SK-N-SH (cell line): ENCODE results near the gene CRYBG1. TPM values are rescaled to one million over a fixed set of nuclear protein-coding genes. Genes with fewer than 3 reads are reported as not detected.

Experiments
- CTCF ChIA-PET: fragments of 300-600, 350-600 bp; formaldehyde crosslinking; extraction: SDS; loops from one replicate; lab custom pipeline; 2021; lab: Yijun Ruan, JAX
- POLR2A ChIA-PET: fragments of 350-600 bp; sonication (Branson Sonifier 250); formaldehyde crosslinking; extraction: SDS; loops from one replicate; lab custom pipeline; 2020; ENCODE audit warnings: antibody characterized with exemption, inconsistent platforms; lab: Yijun Ruan, JAX
- DNase-seq: peaks from one replicate; pipeline ENCODE4 v3.0.0; 2012
- H2AFZ ChIP-seq: fragments of 200-600 bp; sonication (generic); 2 replicates; pipeline ENCODE4 v1.8.1; 2016; ENCODE audit warnings: antibody characterized with exemption, mild to moderate bottlenecking, low read depth
- H3F3A ChIP-seq: fragments of 200-600 bp; sonication (generic); replicated peaks from 2 replicates; pipeline ENCODE3; 2016; ENCODE audit warnings: antibody characterized with exemption, mild to moderate bottlenecking; ENCODE audit not compliant: insufficient read depth
- H3K27ac ChIP-seq, 2 experiments: fragments of 200-500 bp in 1 of 2; fragments of 200-600 bp in 1 of 2; sonication (Bioruptor generic) in 1 of 2; sonication (generic), shearing (Covaris generic) in 1 of 2; 2 replicates each; pipeline versions ENCODE4 v1.5.1 to v1.6.1; 2014 to 2016; ENCODE audit warnings: low read depth in 2 of 2, inconsistent platforms in 1 of 2, low read length in 1 of 2, mild to moderate bottlenecking in 1 of 2, mixed read lengths in 1 of 2
- H3K27me3 ChIP-seq: fragments of 200-600 bp; sonication (generic), shearing (Covaris generic); 2 replicates; pipeline ENCODE4 v1.6.1; 2016; ENCODE audit warnings: mixed run types; ENCODE audit not compliant: insufficient read depth
- H3K36me3 ChIP-seq, 2 experiments: fragments of 200-500 bp in 1 of 2; fragments of 200-600 bp in 1 of 2; sonication (Bioruptor generic) in 1 of 2; sonication (generic) in 1 of 2; replicated peaks in 1 of 2; 2 replicates each; pipeline versions ENCODE3 to v1.5.1; 2014 to 2016; ENCODE audit warnings: low read length in 1 of 2, mild to moderate bottlenecking in 1 of 2; ENCODE audit not compliant: insufficient read depth in 2 of 2, control insufficient read depth in 1 of 2
- H3K4me1 ChIP-seq, 2 experiments: fragments of 200-500 bp in 1 of 2; fragments of 200-600 bp in 1 of 2; sonication (Bioruptor generic) in 1 of 2; sonication (generic), shearing (Covaris generic) in 1 of 2; 2 replicates each; pipeline versions ENCODE4 v1.5.1 to v1.6.1; 2014 to 2016; ENCODE audit warnings: low read depth in 1 of 2, low read length in 1 of 2, mixed run types in 1 of 2; ENCODE audit not compliant: insufficient read depth in 2 of 2, control insufficient read depth in 1 of 2
- H3K4me2 ChIP-seq: fragments of 200-600 bp; sonication (generic), shearing (Covaris generic); 2 replicates; pipeline ENCODE4 v1.6.1; 2017; ENCODE audit warnings: mixed run types
- H3K4me3 ChIP-seq, 2 experiments: fragments of 200-500 bp in 1 of 2; fragments of 200-600 bp in 1 of 2; sonication (Bioruptor generic) in 1 of 2; sonication (generic), shearing (Covaris generic) in 1 of 2; 2 replicates each; pipeline versions ENCODE4 v1.5.1 to v1.8.1; 2014 to 2016; ENCODE audit warnings: low read depth in 2 of 2, inconsistent platforms in 1 of 2, low read length in 1 of 2, mild to moderate bottlenecking in 1 of 2, mixed read lengths in 1 of 2, moderate library complexity in 1 of 2
- H3K79me2 ChIP-seq: fragments of 200-600 bp; sonication (generic); 2 replicates; pipeline ENCODE4 v1.8.1; 2017; ENCODE audit warnings: mild to moderate bottlenecking; ENCODE audit not compliant: insufficient read depth
- H3K9ac ChIP-seq: fragments of 200-600 bp; sonication (generic); 2 replicates; pipeline ENCODE4 v1.6.1; 2017; ENCODE audit warnings: mixed run types
- H3K9me2 ChIP-seq: fragments of 200-600 bp; sonication (generic); 2 replicates; pipeline ENCODE4 v1.6.1; 2017; ENCODE audit warnings: mixed run types
- H3K9me3 ChIP-seq: fragments of 200-600 bp; sonication (generic); 2 replicates; pipeline ENCODE4 v1.6.1; 2017; ENCODE audit warnings: mixed run types, mild to moderate bottlenecking, moderate library complexity
- H4K20me1 ChIP-seq: fragments of 200-600 bp; sonication (generic); 2 replicates; pipeline ENCODE4 v1.6.1; 2017; ENCODE audit warnings: mild to moderate bottlenecking, mixed run types; ENCODE audit not compliant: insufficient read depth
- EP300 ChIP-seq, 2 experiments: IDR thresholded peaks; 2 replicates each; pipeline versions ENCODE4 v1.4.0 to v1.6.1; 2012; ENCODE audit warnings: borderline replicate concordance in 1 of 2, low read depth in 1 of 2, low read length in 1 of 2
- FOSL2 ChIP-seq: IDR thresholded peaks from 2 replicates; pipeline ENCODE4 v1.4.0; 2012; ENCODE audit warnings: low read depth, mild to moderate bottlenecking, moderate library complexity, borderline replicate concordance
- FOXJ3 ChIP-seq: sonication (generic); formaldehyde crosslinking; IDR thresholded peaks from 2 replicates; pipeline ENCODE4 v1.5.1; 2020; ENCODE audit warnings: mild to moderate bottlenecking, missing genetic modification reagents
- FOXM1 ChIP-seq: IDR thresholded peaks from 2 replicates; pipeline ENCODE4 v1.4.0; 2012; ENCODE audit warnings: low read depth, mild to moderate bottlenecking
- MXI1 ChIP-seq: IDR thresholded peaks from 2 replicates; pipeline ENCODE4 v1.6.1; 2012; ENCODE audit warnings: mild to moderate bottlenecking, low read depth, low read length, improper control_type of control experiment
- NFIC ChIP-seq: IDR thresholded peaks from 2 replicates; pipeline ENCODE4 v1.4.0; 2012; ENCODE audit warnings: borderline replicate concordance
- RAD21 ChIP-seq: IDR thresholded peaks from 2 replicates; pipeline ENCODE4 v1.6.1; 2012; ENCODE audit warnings: mild to moderate bottlenecking, low read length
- RFX5 ChIP-seq: IDR thresholded peaks from 2 replicates; pipeline ENCODE4 v1.6.1; 2012; ENCODE audit warnings: mild to moderate bottlenecking, improper control_type of control experiment, low read length
- RXRA ChIP-seq: IDR thresholded peaks from 2 replicates; pipeline ENCODE4 v1.4.0; 2012; ENCODE audit warnings: low read depth, mild to moderate bottlenecking, borderline replicate concordance
- SMC3 ChIP-seq: IDR thresholded peaks from 2 replicates; pipeline ENCODE4 v1.6.1; 2012; ENCODE audit warnings: low read depth, low read length, improper control_type of control experiment
- USF1 ChIP-seq: IDR thresholded peaks from 2 replicates; pipeline ENCODE4 v1.4.0; 2012; ENCODE audit warnings: low read depth, borderline replicate concordance
- WGBS: methylation state at CpG from one replicate; pipeline ENCODE4 v1.1.6; 2017; ENCODE audit warnings: low lambda C conversion rate; 5-methylcytosine and 5-hydroxymethylcytosine counted together
- polyA plus RNA-seq, 3 experiments: library from polyadenylated mRNA; depleted of rRNA; stranded (reverse); fragments of >200 nt; gene quantifications; 2 replicates each; pipeline ENCODE4 v1.2.3, GENCODE V29; 2012

CRYBG1 gene
- polyA plus RNA-seq, 1 of the 3 experiments (the other 2 are of a cell fraction): 13.8 TPM

- POLR2A ChIA-PET: no interaction called here
- no peaks in the 10 kb centered on the region for H3K36me3 ChIP-seq
- 58% methylated on average over 6 of the region's 6 CpGs for WGBS
- TF ChIP-seq FOXJ3 (CRISPR knock-in tag) (0 out of 2 replicates have a peak, but pooled peaks have one; percentile 17), RAD21 (no peak), NFIC (peak; percentile 32; the same call in 1 of the 2 replicates)
- no peak overlapping the region for H3K4me2 ChIP-seq
- no peaks in the 10 kb centered on the region for H3K9me2 ChIP-seq
- peaks cover 7% of the 10 kb centered on the region for H3F3A ChIP-seq
- no peaks in the 10 kb centered on the region for H3K79me2 ChIP-seq
- DNase-seq: peak; percentile 71
- no peak overlapping the region for H3K27ac ChIP-seq
- H3K9ac ChIP-seq: no peak overlapping the region
- H2AFZ ChIP-seq: no peak overlapping the region
- peaks cover 0 to 12% of the 10 kb centered on the region in 2 experiments; a peak in 1 of 4 replicates for H3K4me1 ChIP-seq
- no peaks in the 10 kb centered on the region for H4K20me1 ChIP-seq
- H3K27me3 ChIP-seq: no peaks in the 10 kb centered on the region
- no peak overlapping the region for H3K4me3 ChIP-seq
- no peaks in the 10 kb centered on the region for H3K9me3 ChIP-seq
- CTCF ChIA-PET: interaction anchor here (0.9 to 2.0 kb wide), 5 partner anchors 18 to 138 kb away, joined by 3 to 8 read pairs (median 3); partner anchors contain the start of gene CRYBG1
These were observed 117.3 kb downstream of the CRYBG1 start for GRCh38 chr6:106477790-106478189.

- Histone ChIP-seq H3K9ac (no peak overlapping the region), H3K9me2 (no peaks in the 10 kb centered on the region), H3K9me3 (no peaks in the 10 kb centered on the region), H3K4me2 (no peak overlapping the region), H3K27me3 (no peaks in the 10 kb centered on the region), H3K4me1 (0 out of 4 replicates have a peak, but pooled peaks cover 0 to 4% of the 10 kb centered on the region in 2 experiments)
- POLR2A ChIA-PET: no interaction called here
- TF ChIP-seq NFIC (no peak), SMC3 (no peak), EP300 (IDR thresholded peaks at IDR 0.05; ENCODE audit: borderline replicate concordance in 1 of 2, low read depth in 1 of 2, low read length in 1 of 2) (no peak), FOXJ3 (CRISPR knock-in tag) (no peak), MXI1 (no peak), RAD21 (no peak), RFX5 (no peak), RXRA (no peak), FOXM1 (no peak), FOSL2 (no peak), USF1 (no peak)
- TF ChIP-seq, all 33 proteins: peak for 0
- Histone ChIP-seq H2AFZ (no peak overlapping the region), H4K20me1 (no peaks in the 10 kb centered on the region), H3K27ac (no peak overlapping the region), H3K36me3 (no peaks in the 10 kb centered on the region), H3K4me3 (no peak overlapping the region), H3F3A (no peaks in the 10 kb centered on the region), H3K79me2 (no peaks in the 10 kb centered on the region)
- DNase-seq: no peak
- 82% methylated on average over 1 of the region's 1 CpG for WGBS
- CTCF ChIA-PET: no interaction called here
These were observed 125.7 kb downstream of the CRYBG1 start for GRCh38 chr6:106486236-106486635.
